Measurements from ENCODE around the gene ZNF532. TPM values are rescaled to one million over a fixed set of nuclear protein-coding genes. Genes with fewer than 3 reads are reported as not detected.

ZNF532 gene
- total RNA-seq, 1 donor from 2014 or later, result 137 TPM

DNA sequence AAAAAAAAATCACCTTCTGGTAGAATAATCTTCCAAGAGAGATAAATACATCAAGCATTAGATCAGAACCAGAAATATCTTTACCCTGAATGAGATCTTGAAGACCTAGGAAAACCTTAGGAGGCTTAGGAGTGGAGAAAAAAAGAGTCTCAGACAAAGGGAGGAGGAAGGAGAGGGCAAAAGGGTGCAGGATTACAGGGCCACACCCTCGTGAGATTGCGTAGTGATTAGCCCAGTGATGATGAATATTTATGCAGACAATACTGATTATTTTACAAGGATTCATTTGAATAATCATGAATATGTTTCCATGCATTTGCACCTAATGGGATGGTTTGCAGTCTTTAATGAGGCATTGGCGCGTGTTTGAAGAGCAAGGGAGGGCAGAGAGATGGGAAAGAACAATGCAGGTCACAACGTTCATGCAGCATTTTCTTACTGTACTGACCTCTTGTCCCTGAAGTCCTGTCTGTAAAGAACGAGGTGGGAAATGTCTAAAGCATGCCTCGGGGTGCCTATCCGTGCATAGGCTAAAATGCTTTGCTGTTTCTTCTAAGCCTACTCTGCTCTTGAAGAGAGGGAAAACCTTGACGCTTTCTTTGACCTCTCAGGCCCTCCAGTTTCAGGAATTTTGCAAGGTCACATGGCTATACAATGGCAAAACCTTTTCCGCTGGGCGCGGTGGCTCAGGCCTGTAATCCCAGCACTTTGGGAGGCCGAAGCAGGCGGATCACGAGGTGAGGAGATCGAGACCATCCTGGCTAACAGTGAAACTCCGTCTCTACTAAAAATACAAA is 18.6 kb upstream of the ZNF532 start:
- no peak overlapping the region for H3K9ac ChIP-seq
- Mint-ChIP-seq H3K27me3 (ENCODE audit: insufficient read depth, low read depth) (peaks cover 33% of the 10 kb centered on the region), H3K36me3 (no peaks in the 10 kb centered on the region), H3K4me3 (peak overlapping the region; percentile 21), H3K27ac (peak overlapping the region; percentile 100), H3K4me1 (peaks cover 85% of the 10 kb centered on the region), H3K9me3 (peaks cover 9% of the 10 kb centered on the region)
- DNase-seq (ENCODE audit: low spot score), result no peak
- H3K36me3 ChIP-seq, result no peaks in the 10 kb centered on the region
- H3K9me3 ChIP-seq (ENCODE audit: low read depth), result no peaks in the 10 kb centered on the region
- H2AFZ ChIP-seq (replicated peaks), result no peak overlapping the region
- no peak overlapping the region for H3K27ac ChIP-seq
- no peak overlapping the region for H3K4me2 ChIP-seq
- peaks cover 63% of the 10 kb centered on the region for H3K4me1 ChIP-seq
- no peak overlapping the region for H3K4me3 ChIP-seq
- no peaks in the 10 kb centered on the region for H3K79me2 ChIP-seq (ENCODE audit: low read depth)
- peaks cover 32% of the 10 kb centered on the region for H3K27me3 ChIP-seq
- TF ChIP-seq EZH2 (IDR thresholded peaks at IDR 0.05), result no peak
- TF ChIP-seq EZH2phosphoT487 (IDR thresholded peaks at IDR 0.05), result no peak
- TF ChIP-seq, protein P1, sequence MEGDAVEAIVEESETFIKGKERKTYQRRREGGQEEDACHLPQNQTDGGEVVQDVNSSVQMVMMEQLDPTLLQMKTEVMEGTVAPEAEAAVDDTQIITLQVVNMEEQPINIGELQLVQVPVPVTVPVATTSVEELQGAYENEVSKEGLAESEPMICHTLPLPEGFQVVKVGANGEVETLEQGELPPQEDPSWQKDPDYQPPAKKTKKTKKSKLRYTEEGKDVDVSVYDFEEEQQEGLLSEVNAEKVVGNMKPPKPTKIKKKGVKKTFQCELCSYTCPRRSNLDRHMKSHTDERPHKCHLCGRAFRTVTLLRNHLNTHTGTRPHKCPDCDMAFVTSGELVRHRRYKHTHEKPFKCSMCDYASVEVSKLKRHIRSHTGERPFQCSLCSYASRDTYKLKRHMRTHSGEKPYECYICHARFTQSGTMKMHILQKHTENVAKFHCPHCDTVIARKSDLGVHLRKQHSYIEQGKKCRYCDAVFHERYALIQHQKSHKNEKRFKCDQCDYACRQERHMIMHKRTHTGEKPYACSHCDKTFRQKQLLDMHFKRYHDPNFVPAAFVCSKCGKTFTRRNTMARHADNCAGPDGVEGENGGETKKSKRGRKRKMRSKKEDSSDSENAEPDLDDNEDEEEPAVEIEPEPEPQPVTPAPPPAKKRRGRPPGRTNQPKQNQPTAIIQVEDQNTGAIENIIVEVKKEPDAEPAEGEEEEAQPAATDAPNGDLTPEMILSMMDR (IDR thresholded peaks at IDR 0.05), result no peak
- H4K20me1 ChIP-seq (ENCODE audit: low read depth), result peaks cover 27% of the 10 kb centered on the region
- peaks cover 86% of the 10 kb centered on the region for H3F3A ChIP-seq (ENCODE audit: low read depth)

DNA sequence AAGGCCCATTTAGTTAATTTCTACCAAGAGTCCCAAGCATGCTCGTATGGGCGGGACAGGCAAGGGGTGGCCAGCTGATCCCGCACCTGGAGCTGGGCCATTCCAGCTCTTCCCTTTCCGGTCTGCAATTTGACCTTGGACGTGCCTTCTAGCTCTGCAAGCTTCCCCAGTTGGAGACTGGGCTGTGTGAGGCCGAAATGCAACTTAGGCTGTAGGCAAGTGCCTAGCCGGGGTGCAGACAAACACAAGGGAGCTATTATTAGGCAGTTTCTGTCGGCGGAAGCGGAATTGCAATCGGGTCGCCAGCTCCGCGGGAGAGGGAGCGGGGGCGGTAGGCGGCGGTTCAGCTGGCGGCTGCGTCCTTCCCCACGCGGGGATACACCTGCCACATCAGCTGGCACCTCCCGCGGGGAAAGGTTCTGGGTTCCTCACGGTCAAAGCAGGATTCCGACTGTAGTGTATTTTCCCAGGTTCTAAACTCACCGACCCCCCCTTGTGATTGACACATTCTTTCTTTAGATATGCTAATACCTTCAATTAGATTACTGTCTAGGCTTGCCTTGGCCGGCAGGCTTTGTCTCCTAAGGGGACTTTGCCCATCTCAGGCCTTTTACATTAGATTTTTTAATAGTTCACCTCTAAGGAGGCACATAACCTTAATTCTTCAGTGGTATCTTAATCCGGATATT is 17.1 kb upstream of the ZNF532 start:
- H3K9me3 Mint-ChIP-seq, result peaks cover 9% of the 10 kb centered on the region
- peaks cover 37% of the 10 kb centered on the region for H3K27me3 ChIP-seq
- no peak overlapping the region for H3K9ac ChIP-seq
- peak overlapping the region; percentile 83 for H3K4me2 ChIP-seq
- no peak overlapping the region for H2AFZ ChIP-seq (replicated peaks)
- no peaks in the 10 kb centered on the region for H3K36me3 ChIP-seq
- H3K27me3 Mint-ChIP-seq (ENCODE audit: insufficient read depth, low read depth), result peaks cover 37% of the 10 kb centered on the region
- no peaks in the 10 kb centered on the region for H3K9me3 ChIP-seq (ENCODE audit: low read depth)
- peaks cover 73% of the 10 kb centered on the region for H3K4me1 ChIP-seq
- peaks cover 88% of the 10 kb centered on the region for H3K4me1 Mint-ChIP-seq
- H3K4me3 ChIP-seq, result peak overlapping the region; percentile 48
- H3K27ac Mint-ChIP-seq, result peak overlapping the region; percentile 100
- H3K79me2 ChIP-seq (ENCODE audit: low read depth), result no peaks in the 10 kb centered on the region
- peaks cover 80% of the 10 kb centered on the region for H3F3A ChIP-seq (ENCODE audit: low read depth)
- peak overlapping the region; percentile 79 for H3K4me3 Mint-ChIP-seq
- DNase-seq (ENCODE audit: low spot score), result peak; percentile 91
- H3K27ac ChIP-seq, result no peak overlapping the region
- TF ChIP-seq EZH2phosphoT487 (IDR thresholded peaks at IDR 0.05) (no peak), EZH2 (IDR thresholded peaks at IDR 0.05) (no peak)
- TF ChIP-seq, protein P1 (IDR thresholded peaks at IDR 0.05), result no peak
- peaks cover 27% of the 10 kb centered on the region for H4K20me1 ChIP-seq (ENCODE audit: low read depth)
- H3K36me3 Mint-ChIP-seq, result peaks cover 2% of the 10 kb centered on the region

DNA sequence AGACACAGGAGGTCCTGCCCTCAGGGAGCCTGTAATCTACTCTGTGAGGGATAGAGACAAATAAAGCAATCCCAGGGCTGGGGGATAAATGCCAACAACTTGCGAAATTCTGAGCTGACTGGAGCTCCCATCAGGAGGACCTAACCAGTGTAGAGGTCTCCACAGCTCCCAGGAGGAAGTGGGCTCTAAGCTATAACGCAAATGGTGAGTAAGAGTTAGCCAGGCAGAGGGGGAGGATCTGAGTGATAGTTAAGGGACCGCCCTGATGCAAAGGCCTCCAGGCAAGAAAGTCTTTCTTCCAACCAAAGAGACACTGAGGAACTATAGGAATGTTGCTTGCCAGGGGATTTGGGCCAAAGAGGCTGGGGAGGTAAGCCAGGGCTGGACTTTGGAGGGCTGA is 16.0 kb upstream of the ZNF532 start:
- DNase-seq (ENCODE audit: low spot score), result no peak
- peak overlapping the region; percentile 100 for H3K27ac Mint-ChIP-seq
- peaks cover 22% of the 10 kb centered on the region for H4K20me1 ChIP-seq (ENCODE audit: low read depth)
- H3K79me2 ChIP-seq (ENCODE audit: low read depth), result no peaks in the 10 kb centered on the region
- peaks cover 34% of the 10 kb centered on the region for H3K27me3 Mint-ChIP-seq (ENCODE audit: insufficient read depth, low read depth)
- TF ChIP-seq EZH2 (IDR thresholded peaks at IDR 0.05), result no peak
- peaks cover 37% of the 10 kb centered on the region for H3K27me3 ChIP-seq
- peaks cover 2% of the 10 kb centered on the region for H3K36me3 Mint-ChIP-seq
- peaks cover 63% of the 10 kb centered on the region for H3K4me1 ChIP-seq
- peak overlapping the region; percentile 79 for H3K4me3 Mint-ChIP-seq
- no peak overlapping the region for H3K4me3 ChIP-seq
- H3K36me3 ChIP-seq, result no peaks in the 10 kb centered on the region
- peak overlapping the region; percentile 83 for H3K4me2 ChIP-seq
- peaks cover 9% of the 10 kb centered on the region for H3K9me3 Mint-ChIP-seq
- no peak overlapping the region for H2AFZ ChIP-seq (replicated peaks)
- no peak overlapping the region for H3K9ac ChIP-seq
- H3F3A ChIP-seq (ENCODE audit: low read depth), result peaks cover 69% of the 10 kb centered on the region
- H3K4me1 Mint-ChIP-seq, result peaks cover 76% of the 10 kb centered on the region
- no peak overlapping the region for H3K27ac ChIP-seq
- no peaks in the 10 kb centered on the region for H3K9me3 ChIP-seq (ENCODE audit: low read depth)
